ENCODE results near the gene TRAF1. TPM values are rescaled to one million over a fixed set of nuclear protein-coding genes. Genes with fewer than 3 reads are reported as not detected.

Gene TRAF1
- total RNA-seq, 2 donors from 2014 or later, result 3.3 to 3.7 TPM

- DNase-seq (no peak), ATAC-seq (no peak)
- intact Hi-C loops (cut with DNase I), result no loop called here
These were observed 30.6 kb downstream of the TRAF1 start for GRCh38 chr9:120895951-120896350.

GRCh38 chr9:120894321-120895148 lies 32.1 kb downstream of the TRAF1 start:
- intact Hi-C loops (cut with DNase I), result no loop called here
- DNase-seq, result peak; percentile 77
- ATAC-seq, result peak; percentile 83 to 90

GRCh38 chr9:120893611-120894307 lies 32.8 kb downstream of the TRAF1 start:
- ATAC-seq, result no peak
- intact Hi-C loops (cut with DNase I), result no loop called here

GRCh38 chr9:120892748-120893610 lies 33.6 kb downstream of the TRAF1 start:
- ATAC-seq, result no peak
- intact Hi-C loops (cut with DNase I), result no loop called here

More at GRCh38 chr9:120893611-120894307, 32.8 kb downstream of the TRAF1 start:
- no peak for DNase-seq

GRCh38 chr9:120891884-120892747 lies 34.5 kb downstream of the TRAF1 start:
- DNase-seq, result no peak
- no peak for ATAC-seq
- intact Hi-C loops (cut with DNase I), result no loop called here

More at GRCh38 chr9:120892748-120893610, 33.6 kb downstream of the TRAF1 start:
- DNase-seq, result no peak

GRCh38 chr9:120891245-120891883 lies 35.2 kb downstream of the TRAF1 start:
- DNase-seq (no peak), ATAC-seq (no peak)
- intact Hi-C loops (cut with DNase I), result no loop called here

- intact Hi-C loops (cut with DNase I), result no loop called here
- ATAC-seq (no peak), DNase-seq (no peak)
These were observed 36.0 kb downstream of the TRAF1 start for GRCh38 chr9:120890320-120891244.

- intact Hi-C loops (cut with DNase I), result no loop called here
- DNase-seq, result no peak
- no peak for ATAC-seq
These were observed 36.9 kb downstream of the TRAF1 start for GRCh38 chr9:120889606-120890271.

GRCh38 chr9:120888626-120889025 lies 38.0 kb downstream of the TRAF1 start:
- ATAC-seq (no peak), DNase-seq (no peak)
- intact Hi-C loops (cut with DNase I), result no loop called here

- ATAC-seq (peak; percentile 68 to 78), DNase-seq (no peak)
- intact Hi-C loops (cut with DNase I), result no loop called here
These were observed 40.1 kb downstream of the TRAF1 start for GRCh38 chr9:120886490-120886967.

GRCh38 chr9:120885958-120886357 lies 40.6 kb downstream of the TRAF1 start:
- intact Hi-C loops (cut with DNase I), result no loop called here
- no peak for DNase-seq
- ATAC-seq, result peak; percentile 28 to 53

- no peak for ATAC-seq
- DNase-seq, result no peak
- intact Hi-C loops (cut with DNase I), result no loop called here
These were observed 41.1 kb downstream of the TRAF1 start for GRCh38 chr9:120885457-120885856.

GRCh38 chr9:120883608-120883996 lies 43.0 kb downstream of the TRAF1 start:
- ATAC-seq (no peak), DNase-seq (no peak)
- intact Hi-C loops (cut with DNase I), result no loop called here

GRCh38 chr9:120882935-120883607 lies 43.5 kb downstream of the TRAF1 start:
- intact Hi-C loops (cut with DNase I), result no loop called here
- no peak for DNase-seq
- no peak for ATAC-seq

GRCh38 chr9:120879446-120879845 lies 47.1 kb downstream of the TRAF1 start:
- ATAC-seq, result no peak
- intact Hi-C loops (cut with DNase I), result loop anchor here in 1 of 2 donors (5.0 kb wide), 1 partner anchor 53 kb away; no protein-coding TSS in a partner anchor
- no peak for DNase-seq

Measured in left cardiac atrium (tissue), 4 donors.